PC-9 (cell line): Measurements from ENCODE around the gene BCL7B. TPM values are rescaled to one million over a fixed set of nuclear protein-coding genes. Genes with fewer than 3 reads are reported as not detected.

Source experiments
- BruUV-seq: library from RNA; stranded (reverse); fragments of 400-500 nt; replicated peaks from 2 replicates; lab custom pipeline; 2021; lab: Mats Ljungman, UMichigan
- CTCF ChIA-PET: fragments of 300-600 bp; sonication (Branson Sonifier 250); formaldehyde crosslinking; loops from one replicate; lab custom pipeline; 2022; ENCODE audit warnings: antibody characterized with exemption; lab: Charles Lee
- POLR2A ChIA-PET: fragments of 300-600 bp; sonication (Branson Sonifier 250); formaldehyde crosslinking; loops from one replicate; lab custom pipeline; 2022; ENCODE audit warnings: antibody characterized with exemption; ENCODE audit not compliant: unreplicated experiment; lab: Charles Lee
- DNase-seq, 2 experiments: peaks; one replicate each; pipeline versions ENCODE4 v3.0.0 to v3.0.0-alpha.2; 2015 to 2022; ENCODE audit warnings: mixed read lengths in 1 of 2
- H2AFZ ChIP-seq: fragments of 200-600 bp; sonication (generic); 2 replicates; pipeline ENCODE4 v1.8.1; 2017; ENCODE audit warnings: antibody characterized with exemption
- H3F3A ChIP-seq: fragments of 200-600 bp; sonication (generic); 2 replicates; pipeline ENCODE4 v1.8.1; 2017; ENCODE audit warnings: antibody characterized with exemption, mild to moderate bottlenecking, low read depth; ENCODE audit not compliant: insufficient read depth
- H3K27ac ChIP-seq: fragments of 200-600 bp; sonication (generic); 2 replicates; pipeline ENCODE4 v1.6.1; 2016; ENCODE audit warnings: mixed run types
- H3K27me3 ChIP-seq: fragments of 200-600 bp; sonication (generic); 2 replicates; pipeline ENCODE4 v1.6.1; 2016; ENCODE audit warnings: low read depth, mixed run types; ENCODE audit not compliant: insufficient read depth
- H3K36me3 ChIP-seq: fragments of 200-600 bp; sonication (generic); 2 replicates; pipeline ENCODE4 v1.6.1; 2016; ENCODE audit warnings: low read depth, mixed run types
- H3K4me1 ChIP-seq: fragments of 200-600 bp; sonication (generic); replicated peaks from 2 replicates; pipeline ENCODE4 v1.6.1; 2016; ENCODE audit warnings: mixed run types; ENCODE audit not compliant: insufficient read depth
- H3K4me2 ChIP-seq: fragments of 200-600 bp; sonication (generic); 2 replicates; pipeline ENCODE4 v1.6.1; 2017; ENCODE audit warnings: mixed run types
- H3K4me3 ChIP-seq: fragments of 200-600 bp; sonication (generic); 2 replicates; pipeline ENCODE4 v1.6.1; 2016; ENCODE audit warnings: mixed run types
- H3K79me2 ChIP-seq: fragments of 200-600 bp; sonication (generic); 2 replicates; pipeline ENCODE4 v1.6.1; 2017; ENCODE audit warnings: low read depth, mixed run types
- H3K9me2 ChIP-seq: fragments of 200-600 bp; sonication (generic); 2 replicates; pipeline ENCODE4 v1.8.1; 2017; ENCODE audit warnings: mild to moderate bottlenecking; ENCODE audit not compliant: insufficient read depth
- H3K9me3 ChIP-seq: fragments of 200-600 bp; sonication (generic); 2 replicates; pipeline ENCODE4 v1.8.1; 2016; ENCODE audit warnings: low read depth; ENCODE audit not compliant: insufficient read depth
- H4K20me1 ChIP-seq: fragments of 200-600 bp; sonication (generic); 2 replicates; pipeline ENCODE4 v1.8.1; 2017; ENCODE audit not compliant: insufficient read depth
- EZH2 ChIP-seq: fragments of 200-600 bp; sonication (generic); IDR thresholded peaks from 2 replicates; pipeline ENCODE4 v1.8.0; 2017; ENCODE audit warnings: antibody characterized with exemption, low read depth
- intact Hi-C: fragments of 100-400 bp; cut with micrococcal nuclease; formaldehyde crosslinking; loops from one replicate; pipeline ENCODE4 v1.10.0; 2022; ENCODE audit not compliant: unreplicated experiment
- total RNA-seq: library from RNA; stranded (reverse); gene quantifications from 2 replicates; pipeline ENCODE4 v1.2.3, GENCODE V29; 2021
- TF ChIP-seq, protein P1 (sequence below): fragments of 200-600 bp; sonication (generic); conservative IDR thresholded peaks from 2 replicates; pipeline ENCODE4 v1.6.1; 2017; ENCODE audit warnings: mixed run types, antibody characterized with exemption, mild to moderate bottlenecking, moderate library complexity

BCL7B gene
- total RNA-seq, 1 experiment from 2014 or later, result 70.4 TPM

- intact Hi-C loops, result no loop called here
- Histone ChIP-seq H4K20me1 (peaks cover 15% of the 10 kb centered on the region), H3K27me3 (no peaks in the 10 kb centered on the region), H3K27ac (no peak overlapping the region), H3K4me1 (peaks cover 12% of the 10 kb centered on the region), H3F3A (peaks cover 18% of the 10 kb centered on the region; the same call in 1 of the 2 replicates), H3K36me3 (peaks cover 29% of the 10 kb centered on the region), H3K9me2 (no peaks in the 10 kb centered on the region), H3K9me3 (no peaks in the 10 kb centered on the region), H3K4me3 (no peak overlapping the region), H3K4me2 (no peak overlapping the region), H2AFZ (no peak overlapping the region), H3K79me2 (peaks cover 32% of the 10 kb centered on the region)
- TF ChIP-seq EZH2, result no peak
- TF ChIP-seq, protein P1, sequence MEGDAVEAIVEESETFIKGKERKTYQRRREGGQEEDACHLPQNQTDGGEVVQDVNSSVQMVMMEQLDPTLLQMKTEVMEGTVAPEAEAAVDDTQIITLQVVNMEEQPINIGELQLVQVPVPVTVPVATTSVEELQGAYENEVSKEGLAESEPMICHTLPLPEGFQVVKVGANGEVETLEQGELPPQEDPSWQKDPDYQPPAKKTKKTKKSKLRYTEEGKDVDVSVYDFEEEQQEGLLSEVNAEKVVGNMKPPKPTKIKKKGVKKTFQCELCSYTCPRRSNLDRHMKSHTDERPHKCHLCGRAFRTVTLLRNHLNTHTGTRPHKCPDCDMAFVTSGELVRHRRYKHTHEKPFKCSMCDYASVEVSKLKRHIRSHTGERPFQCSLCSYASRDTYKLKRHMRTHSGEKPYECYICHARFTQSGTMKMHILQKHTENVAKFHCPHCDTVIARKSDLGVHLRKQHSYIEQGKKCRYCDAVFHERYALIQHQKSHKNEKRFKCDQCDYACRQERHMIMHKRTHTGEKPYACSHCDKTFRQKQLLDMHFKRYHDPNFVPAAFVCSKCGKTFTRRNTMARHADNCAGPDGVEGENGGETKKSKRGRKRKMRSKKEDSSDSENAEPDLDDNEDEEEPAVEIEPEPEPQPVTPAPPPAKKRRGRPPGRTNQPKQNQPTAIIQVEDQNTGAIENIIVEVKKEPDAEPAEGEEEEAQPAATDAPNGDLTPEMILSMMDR, result no peak
- ChIA-PET CTCF (no interaction called here), POLR2A (no interaction called here)
- no TSS peak for BruUV-seq
- DNase-seq, result no peak
Measured at GRCh38 chr7:73572767-73573186, 15.3 kb upstream of the BCL7B start.

DNA sequence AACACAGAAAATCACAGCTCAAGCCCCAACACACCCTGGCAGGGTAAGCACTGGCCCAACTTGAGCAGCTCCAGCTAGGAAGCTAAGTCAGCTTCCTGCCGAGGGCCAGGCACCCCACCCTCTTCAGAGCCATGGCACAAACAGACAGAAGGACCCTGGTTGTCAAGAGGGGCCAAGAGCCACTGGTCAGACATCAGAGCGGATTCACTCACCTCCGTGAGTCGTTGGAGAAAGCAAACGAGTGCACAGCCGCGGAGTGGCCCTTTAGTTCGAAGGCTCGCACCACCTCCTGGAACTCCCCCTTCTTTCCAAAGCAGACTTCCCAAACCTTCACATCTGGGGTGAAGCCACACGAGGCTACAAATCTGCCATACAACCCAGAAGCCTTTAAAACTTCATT lies 13.5 kb upstream of the BCL7B start:
- CTCF ChIA-PET, result interaction anchor here (0.6 kb wide), 1 partner anchor 694 kb away, joined by 5 read pairs; no protein-coding TSS in a partner anchor
- Histone ChIP-seq H4K20me1 (peaks cover 11% of the 10 kb centered on the region), H3K27ac (no peak overlapping the region), H3K36me3 (peaks cover 29% of the 10 kb centered on the region), H2AFZ (no peak overlapping the region), H3K27me3 (no peaks in the 10 kb centered on the region), H3K79me2 (peaks cover 14% of the 10 kb centered on the region), H3F3A (peaks cover 28% of the 10 kb centered on the region; the same call in 1 of the 2 replicates), H3K4me2 (no peak overlapping the region), H3K9me3 (no peaks in the 10 kb centered on the region), H3K4me3 (no peak overlapping the region), H3K4me1 (no peaks in the 10 kb centered on the region), H3K9me2 (no peaks in the 10 kb centered on the region)
- POLR2A ChIA-PET, result interaction anchor here (0.6 kb wide), 1 partner anchor 10 kb away, joined by 5 read pairs; no protein-coding TSS in a partner anchor
- DNase-seq, result no peak
- no TSS peak for BruUV-seq
- TF ChIP-seq, protein P1, result no peak
- no peak for TF ChIP-seq EZH2
- intact Hi-C loops, result no loop called here

GRCh38 chr7:73570521-73570920 lies 13.0 kb upstream of the BCL7B start:
- no peak for DNase-seq
- Histone ChIP-seq H3K79me2 (peaks cover 11% of the 10 kb centered on the region), H3K4me2 (no peak overlapping the region), H3K4me1 (no peaks in the 10 kb centered on the region), H4K20me1 (peaks cover 11% of the 10 kb centered on the region), H3K36me3 (peaks cover 29% of the 10 kb centered on the region), H3K9me3 (no peaks in the 10 kb centered on the region), H3F3A (peaks cover 28% of the 10 kb centered on the region; the same call in 1 of the 2 replicates), H2AFZ (no peak overlapping the region), H3K9me2 (no peaks in the 10 kb centered on the region), H3K4me3 (no peak overlapping the region), H3K27me3 (no peaks in the 10 kb centered on the region), H3K27ac (no peak overlapping the region)
- intact Hi-C loops, result no loop called here
- BruUV-seq, result no TSS peak
- POLR2A ChIA-PET, result no interaction called here
- TF ChIP-seq, protein P1, result no peak
- TF ChIP-seq EZH2, result no peak
- CTCF ChIA-PET, result no interaction called here
